ENCODE data around the gene NNAT.

The NNAT gene

DNA sequence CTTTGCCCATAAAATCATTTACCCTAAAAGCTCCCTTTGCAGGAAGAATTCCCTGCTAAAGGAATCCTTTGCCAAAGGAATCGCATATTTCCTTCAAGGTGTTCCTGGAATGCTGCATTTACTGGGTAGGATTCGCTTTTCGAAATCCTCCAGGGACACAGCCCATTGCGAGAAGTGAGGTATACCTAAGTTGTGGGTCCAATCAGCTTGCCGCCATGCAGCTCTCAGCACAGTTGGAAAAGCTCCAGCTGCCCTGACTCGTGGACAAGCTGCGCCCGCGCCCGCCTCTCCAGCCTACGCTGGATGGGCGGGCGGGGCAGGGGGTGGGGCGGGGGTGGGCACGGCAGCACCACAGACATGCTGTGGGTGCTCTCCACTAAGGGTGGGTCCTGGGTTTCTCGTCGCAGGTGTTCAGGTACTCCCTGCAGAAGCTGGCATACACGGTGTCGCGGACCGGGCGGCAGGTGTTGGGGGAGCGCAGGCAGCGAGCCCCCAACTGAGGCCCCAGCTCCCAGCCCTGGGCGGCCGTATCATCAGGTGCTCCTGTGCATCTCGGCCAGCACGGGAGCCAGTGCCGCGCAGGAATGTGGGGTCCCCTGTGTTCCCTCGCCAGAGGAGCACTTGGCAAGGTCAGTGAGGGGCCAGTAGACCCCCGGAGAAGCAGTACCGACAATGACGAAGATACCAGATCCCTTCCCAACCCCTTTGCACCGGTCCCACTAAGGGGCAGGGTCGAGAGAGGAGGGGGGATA lies 1.4 kb downstream of the NNAT start:
- no peak for TF ChIP-seq ZFX (IDR thresholded peaks at IDR 0.05)
- TF ChIP-seq, protein P1, sequence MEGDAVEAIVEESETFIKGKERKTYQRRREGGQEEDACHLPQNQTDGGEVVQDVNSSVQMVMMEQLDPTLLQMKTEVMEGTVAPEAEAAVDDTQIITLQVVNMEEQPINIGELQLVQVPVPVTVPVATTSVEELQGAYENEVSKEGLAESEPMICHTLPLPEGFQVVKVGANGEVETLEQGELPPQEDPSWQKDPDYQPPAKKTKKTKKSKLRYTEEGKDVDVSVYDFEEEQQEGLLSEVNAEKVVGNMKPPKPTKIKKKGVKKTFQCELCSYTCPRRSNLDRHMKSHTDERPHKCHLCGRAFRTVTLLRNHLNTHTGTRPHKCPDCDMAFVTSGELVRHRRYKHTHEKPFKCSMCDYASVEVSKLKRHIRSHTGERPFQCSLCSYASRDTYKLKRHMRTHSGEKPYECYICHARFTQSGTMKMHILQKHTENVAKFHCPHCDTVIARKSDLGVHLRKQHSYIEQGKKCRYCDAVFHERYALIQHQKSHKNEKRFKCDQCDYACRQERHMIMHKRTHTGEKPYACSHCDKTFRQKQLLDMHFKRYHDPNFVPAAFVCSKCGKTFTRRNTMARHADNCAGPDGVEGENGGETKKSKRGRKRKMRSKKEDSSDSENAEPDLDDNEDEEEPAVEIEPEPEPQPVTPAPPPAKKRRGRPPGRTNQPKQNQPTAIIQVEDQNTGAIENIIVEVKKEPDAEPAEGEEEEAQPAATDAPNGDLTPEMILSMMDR (conservative IDR thresholded peaks at IDR 0.05): no peak
- H3K27ac ChIP-seq: no peak overlapping the region

DNA sequence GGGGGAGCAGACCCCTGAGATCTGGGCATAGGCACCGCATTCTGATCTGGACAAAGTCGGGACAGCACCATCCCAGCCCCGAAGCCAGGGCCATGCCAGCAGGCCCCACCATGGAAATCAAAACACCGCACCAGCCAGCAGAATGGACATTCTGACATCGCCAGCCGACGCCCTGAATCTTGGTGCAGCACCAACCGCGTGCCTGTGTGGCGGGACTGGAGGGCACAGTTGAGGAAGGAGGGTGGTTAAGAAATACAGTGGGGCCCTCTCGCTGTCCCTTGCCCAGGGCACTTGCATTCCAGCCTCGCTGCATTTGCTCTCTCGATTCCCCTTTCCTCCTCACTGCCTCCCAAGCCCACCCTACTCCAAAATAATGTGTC lies 2.0 kb downstream of the NNAT start:
- TF ChIP-seq, protein P1 (conservative IDR thresholded peaks at IDR 0.05): no peak
- no peak for TF ChIP-seq ZFX (IDR thresholded peaks at IDR 0.05)
- H3K27ac ChIP-seq: no peak overlapping the region

DNA sequence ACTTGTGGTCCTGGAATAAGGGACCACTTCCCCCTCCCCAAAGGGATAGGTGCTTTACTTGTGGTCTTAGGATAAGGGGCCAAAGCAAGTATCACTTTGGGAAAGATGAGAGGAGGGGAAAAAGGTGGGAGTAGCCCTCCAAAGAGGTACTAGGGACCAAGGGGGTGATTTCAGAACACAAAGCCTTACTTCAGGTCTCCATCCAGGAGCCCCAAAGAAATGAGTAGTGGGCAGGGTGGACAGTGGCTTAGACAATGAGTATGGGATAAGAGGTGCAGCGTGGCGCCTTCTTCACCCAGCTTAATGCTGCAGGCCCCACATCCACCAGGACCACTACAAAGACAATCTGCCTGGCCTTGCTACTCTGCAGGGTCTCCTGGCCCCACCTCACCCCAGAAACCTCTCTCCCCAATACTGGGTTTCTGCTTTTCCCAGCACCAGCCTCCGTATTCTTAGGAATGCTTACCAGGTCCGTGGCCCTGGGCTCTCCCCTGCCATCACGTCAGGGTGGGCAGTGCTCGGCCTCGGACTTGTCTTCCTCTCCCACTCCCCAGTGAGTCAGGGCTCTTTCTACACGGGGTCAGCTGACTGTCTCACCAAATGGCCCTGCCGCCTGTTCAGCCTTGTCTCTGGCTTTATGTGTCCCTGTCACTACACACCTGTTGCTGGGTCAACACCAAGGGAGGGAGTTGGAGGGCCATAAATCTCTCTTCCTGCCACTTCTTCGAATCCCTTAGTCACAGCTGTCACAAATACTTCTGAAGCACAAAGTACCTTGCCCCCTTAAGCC lies 3.1 kb downstream of the NNAT start:
- no peak overlapping the region for H3K27ac ChIP-seq
- no peak for TF ChIP-seq ZFX (IDR thresholded peaks at IDR 0.05)
- TF ChIP-seq, protein P1 (conservative IDR thresholded peaks at IDR 0.05): no peak

DNA sequence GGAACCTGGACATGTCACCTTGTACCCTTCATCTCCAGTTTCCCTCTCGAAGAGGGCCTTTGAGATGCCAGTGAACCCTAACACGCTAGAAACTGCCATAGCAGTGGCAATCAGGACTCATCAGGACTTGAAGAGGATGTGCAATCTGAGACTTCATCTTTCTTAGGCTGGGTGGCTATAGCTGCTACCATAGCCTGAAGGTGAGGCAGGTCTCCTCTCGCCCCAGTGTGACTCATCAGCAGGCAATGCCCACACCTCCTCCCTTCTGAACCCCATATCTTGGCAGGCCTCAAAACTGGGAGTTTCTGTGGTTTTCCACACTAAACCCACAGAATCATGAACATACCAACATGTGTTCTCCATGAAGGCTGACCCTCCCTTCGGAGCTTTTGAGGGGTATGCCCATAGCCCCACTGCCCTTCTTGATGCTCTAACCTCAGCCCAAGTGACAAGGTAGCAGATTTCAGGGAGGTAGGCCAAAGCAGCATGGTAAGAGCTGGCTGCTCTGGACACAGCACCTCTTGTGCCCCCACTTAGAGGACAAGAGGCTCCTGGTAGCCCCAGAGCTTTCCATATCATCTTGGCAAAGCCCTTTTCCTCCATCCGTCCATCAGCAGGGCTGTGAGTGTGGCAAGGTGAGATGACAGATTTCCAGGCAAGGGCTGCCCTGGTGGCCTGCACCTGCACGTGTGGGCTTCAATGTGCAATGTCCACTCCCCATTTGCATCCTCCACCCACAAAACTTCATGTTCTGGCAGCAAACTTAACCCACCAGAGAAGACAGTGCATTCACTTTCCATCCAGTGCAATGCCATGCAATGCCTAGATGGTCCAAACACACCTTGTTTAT lies 4.0 kb downstream of the NNAT start:
- H3K27ac ChIP-seq: no peak overlapping the region
- TF ChIP-seq, protein P1 (conservative IDR thresholded peaks at IDR 0.05): no peak
- TF ChIP-seq ZFX (IDR thresholded peaks at IDR 0.05): no peak

DNA sequence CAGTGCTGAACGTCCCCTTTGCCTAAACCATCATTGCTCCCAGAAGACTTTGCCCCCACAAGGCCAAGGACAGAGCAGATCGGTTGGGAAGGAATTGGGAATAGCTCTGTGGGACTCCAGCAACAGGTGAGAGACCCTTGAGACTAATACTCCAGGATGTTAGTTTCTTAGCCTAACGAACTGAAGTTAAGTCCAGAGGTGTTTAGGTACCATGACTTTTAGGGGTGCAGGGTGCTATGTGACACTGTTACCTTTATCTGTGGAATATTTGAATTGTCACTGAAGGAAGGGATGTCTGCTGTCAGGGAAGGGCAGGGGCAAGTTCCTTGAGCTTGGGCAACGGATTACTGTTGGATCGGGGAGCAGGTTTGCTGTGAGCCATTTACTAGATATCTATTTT lies 4.8 kb downstream of the NNAT start:
- peak overlapping the region; percentile 95; the same call in 1 of the 2 replicates for H3K27ac ChIP-seq

DNA sequence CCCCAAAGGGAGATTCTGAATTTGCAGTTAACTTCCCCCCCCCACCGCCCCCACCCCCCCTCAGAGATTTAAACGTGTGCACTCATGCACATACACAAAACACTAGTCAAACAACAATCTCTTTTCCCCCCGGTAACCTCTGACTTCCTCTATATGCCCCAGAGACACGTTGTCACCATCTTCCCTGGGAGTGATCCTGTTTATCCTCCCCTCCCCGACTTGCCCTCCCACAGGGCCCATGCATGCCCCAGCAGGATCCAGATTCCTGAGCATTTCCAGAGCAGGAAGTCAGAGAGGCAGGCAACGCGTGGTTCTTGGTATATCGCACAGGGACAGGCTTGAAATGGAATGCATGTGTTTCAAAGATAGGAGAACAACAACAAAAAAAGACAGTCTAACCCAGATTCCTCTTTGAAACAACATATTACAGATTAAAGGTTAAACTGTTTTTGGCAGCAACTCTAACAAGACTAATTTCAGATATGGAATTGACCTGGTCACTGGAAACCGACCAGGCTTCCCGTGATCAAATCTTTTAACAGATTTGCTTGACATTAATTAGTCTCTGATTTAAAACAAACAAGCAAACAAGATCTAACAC lies 5.3 kb downstream of the NNAT start:
- H3K27ac ChIP-seq: peak overlapping the region; percentile 95
- TF ChIP-seq ZFX (IDR thresholded peaks at IDR 0.05): no peak
- TF ChIP-seq, protein P1 (conservative IDR thresholded peaks at IDR 0.05): no peak

More for the DNA sequence above, 4.8 kb downstream of the NNAT start:
- TF ChIP-seq, protein P1 (conservative IDR thresholded peaks at IDR 0.05): no peak
